HG03469 (cell line): ENCODE results near the gene EXOC6B.
"Not testable (repeated sequence)": the region's sequence is repeated elsewhere in the genome, so short reads cannot be mapped to it uniquely, and the experiment has no call there.

ENCODE experiments used
- ATAC-seq: cut with Tn5 transposase; IDR thresholded peaks from one replicate; pipeline ENCODE4 v1.9.1; 2021; ENCODE audit warnings: mild to moderate bottlenecking, moderate library complexity, moderate number of reproducible peaks; ENCODE audit not compliant: unreplicated experiment

Gene EXOC6B

DNA sequence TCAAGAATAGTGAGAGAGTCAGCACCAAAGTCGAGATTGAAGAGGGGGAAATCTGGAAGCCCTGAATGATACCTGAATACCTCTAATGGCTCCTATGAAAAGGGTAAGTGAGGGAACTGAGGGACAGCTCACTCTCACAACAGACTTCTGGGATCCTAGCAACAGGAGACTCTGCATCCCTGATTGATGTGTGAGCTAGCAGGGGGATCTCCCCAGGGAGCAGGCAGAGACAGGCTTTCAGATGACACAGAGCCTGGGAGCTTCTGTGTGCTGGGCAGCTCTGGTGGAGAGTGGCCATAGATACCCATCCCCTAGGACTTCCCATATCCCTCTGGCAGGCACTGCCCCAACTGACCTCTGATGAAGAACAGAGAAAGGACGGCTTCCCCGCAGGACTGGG lies 206.2 kb downstream of the EXOC6B start:
- ATAC-seq, result no peak

- ATAC-seq, result no peak
These were observed 211.9 kb downstream of the EXOC6B start for GRCh38 chr2:72613931-72614330.

- no peak for ATAC-seq
These were observed 213.1 kb downstream of the EXOC6B start for GRCh38 chr2:72612614-72613160.

- ATAC-seq, result no peak
These were observed 218.6 kb downstream of the EXOC6B start for GRCh38 chr2:72607189-72607588.

DNA sequence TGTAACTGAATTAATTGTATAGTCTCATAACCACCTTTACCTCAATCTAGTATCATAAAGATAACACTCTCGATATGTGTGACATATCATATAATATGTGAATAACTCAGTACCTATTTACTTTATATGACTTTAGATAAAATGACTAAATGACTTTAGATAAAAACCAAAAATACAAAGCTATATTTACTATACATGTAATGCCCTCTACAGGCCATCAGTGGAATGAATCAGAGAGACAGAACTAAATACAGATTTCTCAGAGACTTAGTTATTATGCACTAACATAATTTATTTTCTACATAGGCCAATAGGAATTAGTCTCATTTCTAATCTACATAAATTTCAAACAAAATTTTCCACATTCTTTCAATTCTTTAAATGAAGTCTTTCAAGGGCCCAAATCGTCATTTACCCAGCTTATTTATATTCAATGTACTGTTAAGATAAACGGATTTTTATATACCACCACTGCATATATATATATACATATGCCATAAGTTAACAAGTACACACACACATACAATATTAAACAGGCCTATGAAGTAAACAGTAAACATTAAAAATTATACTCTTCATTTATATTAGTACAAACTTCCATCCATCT lies 219.9 kb downstream of the EXOC6B start:
- no peak for ATAC-seq

DNA sequence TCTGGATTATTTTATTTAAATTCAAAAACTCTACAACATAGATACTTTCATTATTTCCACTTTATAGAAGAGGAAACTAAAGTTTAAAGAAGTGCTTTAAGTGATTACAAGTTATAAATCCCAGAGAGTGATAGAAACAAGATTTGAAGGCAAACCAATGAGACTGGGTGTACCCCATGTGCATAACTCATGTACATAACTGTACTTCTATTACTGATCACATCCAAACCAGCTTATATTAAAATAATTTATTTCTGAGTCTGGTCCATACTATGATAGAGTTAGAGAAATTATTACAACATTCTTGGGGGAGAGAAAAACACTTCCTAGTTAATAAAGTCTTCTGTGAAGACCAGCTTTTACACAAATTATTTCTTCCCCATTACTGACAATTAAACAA lies 221.4 kb downstream of the EXOC6B start:
- no peak for ATAC-seq

- ATAC-seq, result no peak
These were observed 222.4 kb downstream of the EXOC6B start for GRCh38 chr2:72603481-72603880.

DNA sequence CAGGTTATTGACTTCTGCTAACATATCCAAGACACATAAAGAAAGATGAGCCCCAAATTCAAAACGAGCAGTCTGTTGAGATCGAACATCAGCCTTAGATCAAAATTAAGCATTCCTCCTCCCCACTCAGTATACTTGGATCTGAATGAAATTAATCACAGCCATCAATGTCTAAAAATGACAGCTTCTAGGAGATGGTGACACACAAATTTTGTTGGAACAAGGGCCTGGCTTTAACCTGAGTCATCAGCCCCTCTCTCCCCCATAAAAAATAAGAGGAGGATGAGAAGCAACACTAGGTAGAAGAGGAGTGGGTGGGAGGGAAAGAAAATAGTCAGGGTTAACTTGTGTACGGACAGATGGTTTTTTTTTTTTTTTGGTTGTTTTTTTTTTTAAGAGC lies 223.1 kb downstream of the EXOC6B start:
- ATAC-seq, result no peak

GRCh38 chr2:72602095-72602494 lies 223.7 kb downstream of the EXOC6B start:
- ATAC-seq, result no peak

- not testable (repeated sequence) for ATAC-seq
These were observed 242.0 kb downstream of the EXOC6B start for GRCh38 chr2:72583836-72584235.

- ATAC-seq, result no peak
These were observed 242.5 kb downstream of the EXOC6B start for GRCh38 chr2:72583376-72583775.

DNA sequence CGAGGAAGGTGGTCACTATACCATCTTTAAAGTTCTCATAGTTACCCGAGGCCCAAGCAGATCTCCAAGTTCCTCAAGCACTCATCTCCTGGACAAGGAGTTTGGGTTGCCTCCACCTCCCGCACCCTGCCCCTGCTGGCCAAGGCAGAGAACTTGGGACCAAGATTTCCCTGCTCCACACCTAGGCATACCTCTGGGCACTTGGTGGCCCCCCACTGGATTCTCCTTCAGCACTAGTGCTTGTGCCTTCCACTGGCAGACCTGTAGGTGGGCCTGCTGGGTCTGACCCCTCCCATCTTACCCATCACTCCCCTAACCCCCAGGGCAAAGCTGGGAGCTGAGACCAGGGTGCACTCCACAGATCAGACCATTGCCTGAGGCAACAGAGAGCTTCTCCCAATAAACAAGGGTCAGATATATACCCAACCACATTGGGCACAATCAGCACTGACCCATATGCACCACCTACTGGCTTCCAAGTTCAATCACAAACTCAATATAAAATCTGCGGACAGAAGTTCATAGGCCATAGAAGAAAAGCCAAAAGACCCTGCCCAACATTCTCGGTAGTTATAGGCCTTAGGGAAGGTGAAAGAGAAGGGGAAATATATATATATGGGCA lies 244.2 kb downstream of the EXOC6B start:
- ATAC-seq, result no peak

- peak; percentile 50 for ATAC-seq
These were observed 246.1 kb downstream of the EXOC6B start for GRCh38 chr2:72579591-72580180.

DNA sequence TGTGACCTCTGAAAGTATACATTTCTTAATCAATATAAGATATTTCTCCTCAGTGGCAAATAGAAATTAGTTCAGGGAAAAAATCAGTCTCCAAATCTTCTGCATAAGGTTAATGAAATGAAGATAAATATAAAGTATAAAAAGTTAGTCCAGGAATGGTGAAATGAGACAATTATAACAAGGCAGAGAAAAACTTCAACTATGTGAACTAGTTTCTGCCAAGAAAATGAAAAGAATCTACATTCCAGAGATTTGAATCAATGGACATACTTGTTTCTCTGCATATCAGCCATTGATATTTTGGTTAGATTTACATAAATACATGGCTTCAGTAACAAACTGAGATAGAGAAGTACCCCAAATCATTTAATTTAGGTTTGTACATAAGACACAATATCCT lies 249.0 kb downstream of the EXOC6B start:
- ATAC-seq, result no peak

- no peak for ATAC-seq
These were observed 249.4 kb downstream of the EXOC6B start for GRCh38 chr2:72576459-72576858.

- ATAC-seq, result no peak
These were observed 250.9 kb downstream of the EXOC6B start for GRCh38 chr2:72574886-72575285.

GRCh38 chr2:72573232-72573631 lies 252.6 kb downstream of the EXOC6B start:
- ATAC-seq, result no peak

GRCh38 chr2:72572501-72572900 lies 253.3 kb downstream of the EXOC6B start:
- no peak for ATAC-seq

DNA sequence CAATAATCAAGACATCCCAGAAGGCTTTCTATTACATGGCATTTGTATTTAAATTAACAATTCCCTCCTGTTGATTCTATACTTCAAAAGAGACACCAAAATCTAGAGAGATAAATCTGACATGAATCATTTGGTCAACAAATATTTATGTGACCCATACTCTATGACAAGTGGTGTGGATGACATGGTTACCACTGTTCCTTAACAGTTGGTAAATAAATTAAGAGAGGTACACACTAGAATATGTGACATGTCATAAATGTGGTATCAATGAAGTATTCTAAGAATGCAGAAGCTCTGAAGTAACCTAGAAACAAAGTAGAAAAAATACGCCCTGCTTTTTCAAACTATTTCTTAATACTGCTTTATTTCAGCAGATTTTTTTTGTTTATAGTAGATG lies 255.4 kb downstream of the EXOC6B start:
- ATAC-seq, result no peak

GRCh38 chr2:72562451-72563153 lies 263.2 kb downstream of the EXOC6B start:
- no peak for ATAC-seq

DNA sequence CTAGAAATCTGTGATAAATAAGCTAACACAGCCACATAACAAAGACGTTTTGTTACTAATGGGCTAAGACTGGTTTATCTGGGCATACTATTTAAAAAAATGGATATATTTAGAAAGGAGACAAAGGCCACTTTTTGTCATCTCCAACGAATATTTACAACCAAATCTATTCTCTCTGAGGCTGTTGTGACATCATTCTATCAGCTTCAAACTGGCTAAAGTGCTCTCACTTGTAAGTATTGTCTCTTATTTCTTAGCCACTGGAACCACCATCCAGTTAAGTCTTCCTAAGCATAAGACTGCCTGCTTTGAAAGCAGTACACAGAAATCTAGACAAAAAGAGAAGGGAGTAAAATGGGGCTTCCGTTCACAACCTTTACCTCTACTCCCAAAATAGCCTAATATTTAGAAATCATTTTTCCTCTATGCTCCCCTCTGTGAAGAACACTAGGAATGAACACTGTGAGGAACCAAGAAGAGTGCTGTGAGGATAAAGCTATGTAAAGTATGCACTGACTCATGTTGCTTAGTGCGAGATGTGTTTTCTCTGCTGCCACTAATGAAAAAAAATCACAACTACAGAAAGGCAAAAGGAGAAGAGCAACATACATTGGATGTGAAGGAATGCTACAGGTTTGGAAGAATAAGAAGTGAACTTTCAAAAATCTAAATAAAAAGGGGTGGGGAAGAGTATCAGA lies 264.1 kb downstream of the EXOC6B start:
- ATAC-seq, result no peak
